HUES6 (cell line): Measurements from ENCODE around the gene KLHL24.
"Not testable (repeated sequence)": the region's sequence is repeated elsewhere in the genome, so short reads cannot be mapped to it uniquely, and the experiment has no call there.

Experiments
- H3K27ac ChIP-seq: 2 replicates; pipeline ENCODE4 v1.7.0; 2013; ENCODE audit warnings: low read depth, mild to moderate bottlenecking, low read length, inconsistent platforms
- H3K27me3 ChIP-seq: 2 replicates; pipeline ENCODE4 v1.6.1; 2013; ENCODE audit warnings: low read length; ENCODE audit not compliant: control insufficient read depth, insufficient read depth
- H3K36me3 ChIP-seq: 2 replicates; pipeline ENCODE4 v1.6.1; 2013; ENCODE audit warnings: low read length; ENCODE audit not compliant: control insufficient read depth, insufficient read depth
- H3K4me1 ChIP-seq: 2 replicates; pipeline ENCODE4 v1.6.1; 2013; ENCODE audit warnings: low read length; ENCODE audit not compliant: control insufficient read depth, insufficient read depth
- H3K4me3 ChIP-seq: 2 replicates; pipeline ENCODE4 v1.5.1; 2013; ENCODE audit warnings: low read depth, low read length
- H3K9ac ChIP-seq: one replicate; pipeline ENCODE4 v1.6.1; 2013; ENCODE audit warnings: mild to moderate bottlenecking, low read length
- H3K9me3 ChIP-seq: 2 replicates; pipeline ENCODE4 v1.6.1; 2013; ENCODE audit warnings: low read depth, low read length; ENCODE audit not compliant: control insufficient read depth, insufficient read depth

Gene KLHL24

GRCh38 chr3:183654727-183655126, 19.3 kb downstream of the KLHL24 start:
- peaks cover 61% of the 10 kb centered on the region for H3K36me3 ChIP-seq

GRCh38 chr3:183662099-183662498, 26.7 kb downstream of the KLHL24 start:
- no peak overlapping the region for H3K27ac ChIP-seq
- H3K9ac ChIP-seq = no peak overlapping the region
- peaks cover 35% of the 10 kb centered on the region for H3K36me3 ChIP-seq
- no peaks in the 10 kb centered on the region for H3K27me3 ChIP-seq
- H3K4me3 ChIP-seq = no peak overlapping the region
- peaks cover 4% of the 10 kb centered on the region; the same call in 1 of the 2 replicates for H3K4me1 ChIP-seq
- peaks cover under 1% of the 10 kb centered on the region; the same call in 1 of the 2 replicates for H3K9me3 ChIP-seq

More at GRCh38 chr3:183654727-183655126, 19.3 kb downstream of the KLHL24 start:
- H3K4me1 ChIP-seq = peaks cover 3% of the 10 kb centered on the region; the same call in 1 of the 2 replicates
- peaks cover 55% of the 10 kb centered on the region for H3K9me3 ChIP-seq
- H3K27ac ChIP-seq = no peak overlapping the region
- H3K27me3 ChIP-seq = no peaks in the 10 kb centered on the region
- H3K4me3 ChIP-seq = no peak overlapping the region
- no peak overlapping the region for H3K9ac ChIP-seq

GRCh38 chr3:183664913-183665381, 29.5 kb downstream of the KLHL24 start:
- no peak overlapping the region for H3K27ac ChIP-seq
- H3K4me3 ChIP-seq = no peak overlapping the region
- no peak overlapping the region for H3K9ac ChIP-seq

GRCh38 chr3:183680061-183680460, 44.6 kb downstream of the KLHL24 start:
- H3K4me3 ChIP-seq = no peak overlapping the region
- H3K4me1 ChIP-seq = no peaks in the 10 kb centered on the region
- H3K27ac ChIP-seq = no peak overlapping the region
- no peaks in the 10 kb centered on the region; the same call in 1 of the 2 replicates for H3K36me3 ChIP-seq
- no peaks in the 10 kb centered on the region for H3K27me3 ChIP-seq
- no peaks in the 10 kb centered on the region for H3K9me3 ChIP-seq
- H3K9ac ChIP-seq = no peak overlapping the region

More at GRCh38 chr3:183664913-183665381, 29.5 kb downstream of the KLHL24 start:
- Histone ChIP-seq H3K36me3 (peaks cover 40% of the 10 kb centered on the region), H3K27me3 (no peaks in the 10 kb centered on the region), H3K9me3 (peaks cover 4% of the 10 kb centered on the region), H3K4me1 (no peaks in the 10 kb centered on the region)

GRCh38 chr3:183687705-183688104, 52.3 kb downstream of the KLHL24 start:
- Histone ChIP-seq H3K36me3 (no peaks in the 10 kb centered on the region), H3K27ac (no peak overlapping the region), H3K4me3 (no peak overlapping the region), H3K4me1 (no peaks in the 10 kb centered on the region), H3K27me3 (no peaks in the 10 kb centered on the region), H3K9me3 (no peaks in the 10 kb centered on the region), H3K9ac (no peak overlapping the region)

GRCh38 chr3:183688874-183689273, 53.5 kb downstream of the KLHL24 start:
- H3K9ac ChIP-seq = no peak overlapping the region
- no peaks in the 10 kb centered on the region for H3K4me1 ChIP-seq
- H3K4me3 ChIP-seq = no peak overlapping the region
- H3K36me3 ChIP-seq = no peaks in the 10 kb centered on the region
- no peak overlapping the region for H3K27ac ChIP-seq
- H3K27me3 ChIP-seq = no peaks in the 10 kb centered on the region
- H3K9me3 ChIP-seq = no peaks in the 10 kb centered on the region

GRCh38 chr3:183689621-183690020, 54.2 kb downstream of the KLHL24 start:
- not testable (repeated sequence) for H3K9me3 ChIP-seq, H3K36me3 ChIP-seq, H3K27me3 ChIP-seq, H3K4me3 ChIP-seq, H3K27ac ChIP-seq, H3K9ac ChIP-seq, H3K4me1 ChIP-seq

GRCh38 chr3:183690402-183690995, 55.1 kb downstream of the KLHL24 start:
- Histone ChIP-seq H3K9me3 (no peaks in the 10 kb centered on the region), H3K9ac (no peak overlapping the region), H3K27ac (no peak overlapping the region), H3K4me1 (no peaks in the 10 kb centered on the region), H3K4me3 (no peak overlapping the region), H3K27me3 (no peaks in the 10 kb centered on the region), H3K36me3 (no peaks in the 10 kb centered on the region)

- H3K9ac ChIP-seq = no peak overlapping the region
- H3K9me3 ChIP-seq = no peaks in the 10 kb centered on the region
- H3K27me3 ChIP-seq = no peaks in the 10 kb centered on the region
- H3K4me1 ChIP-seq = no peaks in the 10 kb centered on the region
- no peak overlapping the region for H3K4me3 ChIP-seq
- H3K36me3 ChIP-seq = no peaks in the 10 kb centered on the region
- no peak overlapping the region for H3K27ac ChIP-seq
Observed at GRCh38 chr3:183692436-183692835, 57.0 kb downstream of the KLHL24 start.

- Histone ChIP-seq H3K27me3 (no peaks in the 10 kb centered on the region), H3K9me3 (no peaks in the 10 kb centered on the region), H3K27ac (no peak overlapping the region), H3K36me3 (no peaks in the 10 kb centered on the region), H3K9ac (no peak overlapping the region), H3K4me1 (peaks cover 8% of the 10 kb centered on the region), H3K4me3 (no peak overlapping the region)
Observed at GRCh38 chr3:183695569-183696364, 60.3 kb downstream of the KLHL24 start.

- Histone ChIP-seq H3K27ac (no peak overlapping the region), H3K27me3 (no peaks in the 10 kb centered on the region), H3K9me3 (no peaks in the 10 kb centered on the region), H3K9ac (no peak overlapping the region), H3K36me3 (peaks cover 5% of the 10 kb centered on the region), H3K4me3 (peak overlapping the region; percentile 96), H3K4me1 (peaks cover 17% of the 10 kb centered on the region)
Observed at GRCh38 chr3:183697123-183697609, 61.7 kb downstream of the KLHL24 start.
